Dermis microvascular lymphatic vessel endothelial cell (primary cell): ENCODE data around the gene HSPA12A. TPM values are rescaled to one million over a fixed set of nuclear protein-coding genes. Genes with fewer than 3 reads are reported as not detected.
A peak's percentile ranks its signal among the peaks of the same experiment; 100 is the strongest.
"Not testable (repeated sequence)": the region's sequence is repeated elsewhere in the genome, so short reads cannot be mapped to it uniquely, and the experiment has no call there.

Experiments used
- DNase-seq, 2 donors: peaks; one replicate each; pipeline versions ENCODE4 v3.0.0 to v3.0.0-alpha.2; 2010; ENCODE audit warnings: low read depth in 2 of 2
- total RNA-seq: library from RNA; depleted of rRNA; stranded (reverse); fragments of >200 nt; gene quantifications from 2 replicates; pipeline ENCODE4 v1.2.1, GENCODE V29; 2014

The HSPA12A gene
- total RNA-seq, 1 donor from 2014 or later: 0.77 TPM

- no peak for DNase-seq
These were observed 24.3 kb downstream of the HSPA12A start for GRCh38 chr10:116718058-116718457.

GRCh38 chr10:116716381-116716780 is 26.0 kb downstream of the HSPA12A start:
- no peak for DNase-seq

- no peak for DNase-seq
These were observed 26.5 kb downstream of the HSPA12A start for GRCh38 chr10:116715839-116716377.

- peak; percentile 34 to 81 for DNase-seq
These were observed 27.0 kb downstream of the HSPA12A start for GRCh38 chr10:116715341-116715740.

GRCh38 chr10:116713846-116714245 is 28.5 kb downstream of the HSPA12A start:
- DNase-seq: no peak

GRCh38 chr10:116712989-116713543 is 29.3 kb downstream of the HSPA12A start:
- no peak for DNase-seq

- no peak for DNase-seq
These were observed 29.8 kb downstream of the HSPA12A start for GRCh38 chr10:116712519-116712918.

GRCh38 chr10:116711803-116712202 is 30.6 kb downstream of the HSPA12A start:
- not testable (repeated sequence) for DNase-seq

GRCh38 chr10:116710076-116710475 is 32.3 kb downstream of the HSPA12A start:
- no peak for DNase-seq

- no peak for DNase-seq
These were observed 33.5 kb downstream of the HSPA12A start for GRCh38 chr10:116708877-116709276.

- no peak for DNase-seq
These were observed 34.0 kb downstream of the HSPA12A start for GRCh38 chr10:116708391-116708821.

- no peak for DNase-seq
These were observed 34.4 kb downstream of the HSPA12A start for GRCh38 chr10:116707981-116708380.

- DNase-seq: no peak
These were observed 36.1 kb downstream of the HSPA12A start for GRCh38 chr10:116706281-116706680.

GRCh38 chr10:116705498-116705897 is 36.9 kb downstream of the HSPA12A start:
- DNase-seq: no peak

GRCh38 chr10:116704926-116705325 is 37.4 kb downstream of the HSPA12A start:
- DNase-seq: no peak

- no peak for DNase-seq
These were observed 40.2 kb downstream of the HSPA12A start for GRCh38 chr10:116702165-116702564.

GRCh38 chr10:116699471-116700150 is 42.8 kb downstream of the HSPA12A start:
- no peak for DNase-seq

GRCh38 chr10:116699049-116699448 is 43.3 kb downstream of the HSPA12A start:
- no peak for DNase-seq

GRCh38 chr10:116698364-116698763 is 44.0 kb downstream of the HSPA12A start:
- DNase-seq: no peak

- DNase-seq: no peak
These were observed 44.5 kb downstream of the HSPA12A start for GRCh38 chr10:116697816-116698215.

GRCh38 chr10:116696919-116697318 is 45.4 kb downstream of the HSPA12A start:
- DNase-seq: no peak

GRCh38 chr10:116694927-116695268 is 47.5 kb downstream of the HSPA12A start:
- DNase-seq: no peak

GRCh38 chr10:116694243-116694926 is 48.0 kb downstream of the HSPA12A start:
- no peak for DNase-seq
